Upper lobe of left lung (tissue), 4 donors: Measurements from ENCODE around the gene CDKAL1.

ENCODE experiments used
- CTCF ChIP-seq, 6 experiments: fragments of 450-650 bp in 4 of 6; fragments of 200-600 bp in 2 of 6; sonication (generic) in 2 of 6; IDR thresholded peaks; one replicate each; pipeline ENCODE4 v1.5.1; 2016 to 2019; ENCODE audit warnings: antibody characterized with exemption in 6 of 6
- EP300 ChIP-seq, 4 donors: sonication (generic); formaldehyde crosslinking; IDR thresholded peaks; one replicate each; pipeline ENCODE4 v1.5.1; 2017; ENCODE audit warnings: antibody characterized with exemption in 4 of 4, control low read depth in 2 of 4
- POLR2A ChIP-seq, 4 donors: fragments of 450-650 bp; IDR thresholded peaks; one replicate each; pipeline ENCODE4 v1.5.1; 2016 to 2017; ENCODE audit warnings: antibody characterized with exemption in 4 of 4, mild to moderate bottlenecking in 2 of 4
- POLR2AphosphoS5 ChIP-seq, 2 donors: sonication (generic); formaldehyde crosslinking; IDR thresholded peaks; one replicate each; pipeline ENCODE4 v1.5.1; 2017; ENCODE audit warnings: antibody characterized with exemption in 2 of 2

DNA sequence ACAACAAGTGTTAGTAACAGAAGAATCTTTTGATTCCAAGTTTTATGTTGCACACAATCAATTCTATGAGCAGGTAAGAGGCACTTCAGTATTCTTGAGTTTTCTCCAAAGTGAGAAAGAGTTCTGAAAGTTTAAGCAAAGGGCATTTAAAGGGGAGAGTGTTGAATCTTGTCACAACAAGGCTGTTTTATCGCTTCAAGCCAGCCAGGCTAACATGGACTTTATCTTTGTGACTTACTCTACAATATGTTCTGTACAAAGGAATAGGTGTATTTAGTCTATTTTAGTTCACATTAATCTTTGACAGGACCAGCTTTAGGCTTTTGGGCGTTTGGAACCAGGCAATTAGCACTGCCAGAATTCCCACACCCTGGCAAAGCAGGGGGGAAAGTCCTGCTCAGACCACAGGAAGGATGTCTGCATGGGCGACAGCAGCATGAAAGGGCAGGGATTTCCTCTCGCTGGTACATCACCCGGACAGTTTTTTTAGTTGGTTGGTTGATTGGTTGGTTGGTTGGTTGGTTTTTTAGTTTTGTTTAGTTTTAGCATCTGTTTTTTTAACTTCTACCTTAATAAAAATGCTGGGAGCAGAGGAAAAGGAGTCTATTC is 663.9 kb downstream of the CDKAL1 start:
- TF ChIP-seq POLR2A (IDR thresholded peaks at IDR 0.05) = no peak
- TF ChIP-seq CTCF (IDR thresholded peaks at IDR 0.05) = no peak
- TF ChIP-seq EP300 (IDR thresholded peaks at IDR 0.05) = no peak
- TF ChIP-seq POLR2AphosphoS5 (IDR thresholded peaks at IDR 0.05) = no peak
